K562 (cell line): ENCODE results near the gene NELFA. TPM values are rescaled to one million over a fixed set of nuclear protein-coding genes. Genes with fewer than 3 reads are reported as not detected.
A peak's percentile ranks its signal among the peaks of the same experiment; 100 is the strongest.

Experiments
- ATAC-seq: fragments of 200-7000 bp; cut with Tn5 transposase; 3 replicates; pipeline ENCODE4 v1.9.1; 2020; ENCODE audit warnings: moderate library complexity
- BruUV-seq: library from RNA; stranded (reverse); fragments of 400-500 nt; replicated peaks from 2 replicates; lab custom pipeline; 2021; lab: Mats Ljungman, UMichigan
- CTCF ChIA-PET: fragments of 300-600 bp; formaldehyde crosslinking; extraction: SDS; loops from one replicate; lab custom pipeline; 2021; ENCODE audit warnings: low intra/inter-chr PET ratio; lab: Yijun Ruan, JAX
- POLR2A ChIA-PET: fragments of 300-600, 350-650 bp; sonication (Branson Sonifier 250); formaldehyde crosslinking; extraction: SDS; loops from one replicate; lab custom pipeline; 2021; ENCODE audit warnings: antibody characterized with exemption, inconsistent platforms; lab: Yijun Ruan, JAX
- DNase-seq, 4 experiments: peaks; one replicate each; pipeline versions ENCODE4 v3.0.0 to v3.0.0-alpha.2; 2011 to 2018; ENCODE audit warnings: low spot score in 3 of 4, mixed read lengths in 3 of 4; ENCODE audit errors: extremely low read depth in 1 of 4
- FAIRE-seq: peaks from 2 replicates; lab custom pipeline; 2011; peaks lifted over from hg19 to GRCh38; lab: Jason Lieb, UNC
- H2AFZ ChIP-seq: 2 replicates; pipeline ENCODE4 v1.6.0; 2011; ENCODE audit warnings: low read depth, low read length, control low read depth, inconsistent platforms
- H3K27ac ChIP-seq: fragments of 200-600 bp; 3 replicates; pipeline ENCODE4 v1.8.0; 2011; ENCODE audit warnings: low read depth, mild to moderate bottlenecking, control low read depth, inconsistent platforms, low read length, moderate library complexity, mixed read lengths; ENCODE audit errors: extremely low read depth
- H3K27me3 ChIP-seq, 2 experiments: fragments of 300-600 bp in 1 of 2; 2 replicates in 1 of 2; 3 replicates in 1 of 2; pipeline versions ENCODE4 v1.6.0 to v1.8.0; 2011; ENCODE audit warnings: inconsistent platforms in 2 of 2, low read length in 2 of 2, mild to moderate bottlenecking in 1 of 2, mixed read lengths in 1 of 2, moderate library complexity in 1 of 2; ENCODE audit not compliant: control insufficient read depth in 2 of 2, insufficient read depth in 2 of 2
- H3K36me3 ChIP-seq: fragments of 300-600 bp; 3 replicates; pipeline ENCODE4 v1.8.0; 2011; ENCODE audit warnings: mild to moderate bottlenecking, low read length, inconsistent platforms; ENCODE audit not compliant: control insufficient read depth, insufficient read depth
- H3K4me1 ChIP-seq, 2 experiments: fragments of 200-600 bp in 1 of 2; replicated peaks in 1 of 2; 2 replicates in 1 of 2; 3 replicates in 1 of 2; pipeline versions ENCODE4 v1.5.1 to v1.8.0; 2011; ENCODE audit warnings: inconsistent platforms in 2 of 2, low read length in 2 of 2, mild to moderate bottlenecking in 1 of 2, mixed read lengths in 1 of 2, moderate library complexity in 1 of 2; ENCODE audit not compliant: control insufficient read depth in 2 of 2, insufficient read depth in 2 of 2
- H3K4me2 ChIP-seq: 2 replicates; pipeline ENCODE4 v1.6.1; 2011; ENCODE audit warnings: low read length, control low read depth, inconsistent platforms, mixed read lengths; ENCODE audit not compliant: insufficient read depth
- H3K4me3 ChIP-seq: fragments of 200-600 bp; sonication (generic), shearing (Covaris generic); 2 replicates; pipeline ENCODE4 v1.5.1; 2016; ENCODE audit warnings: control low read depth, inconsistent platforms
- H3K79me2 ChIP-seq: fragments of 200-600 bp; 3 replicates; pipeline ENCODE4 v1.8.0; 2011; ENCODE audit warnings: low read length, inconsistent platforms; ENCODE audit not compliant: control insufficient read depth, insufficient read depth
- H3K9ac ChIP-seq, 2 experiments: 2 replicates each; pipeline versions ENCODE4 v1.6.0 to v1.6.1; 2011; ENCODE audit warnings: low read depth in 2 of 2, low read length in 2 of 2, control low read depth in 1 of 2, inconsistent platforms in 1 of 2, mild to moderate bottlenecking in 1 of 2, mixed read lengths in 1 of 2; ENCODE audit not compliant: insufficient read depth in 1 of 2
- H3K9me1 ChIP-seq: one replicate; pipeline ENCODE4 v1.6.0; 2011; ENCODE audit warnings: inconsistent platforms, mild to moderate bottlenecking, low read length, moderate library complexity; ENCODE audit not compliant: control insufficient read depth, insufficient read depth
- H3K9me3 ChIP-seq: replicated peaks from 2 replicates; pipeline ENCODE4 v1.5.1; 2011; ENCODE audit warnings: low read depth, low read length, inconsistent platforms; ENCODE audit not compliant: control insufficient read depth, insufficient read depth
- H4K20me1 ChIP-seq: replicated peaks from 2 replicates; pipeline ENCODE4 v1.6.1; 2011; ENCODE audit warnings: low read length, inconsistent platforms, mixed read lengths; ENCODE audit not compliant: control insufficient read depth, insufficient read depth
- SNIP1 ChIP-seq: fragments of 450-650 bp; IDR thresholded peaks from 2 replicates; pipeline ENCODE4 v1.7.1; 2017; ENCODE audit warnings: low read depth, mild to moderate bottlenecking
- ZBTB33 ChIP-seq: sonication (generic); formaldehyde crosslinking; IDR thresholded peaks from 2 replicates; pipeline ENCODE4 v1.8.1; 2023; ENCODE audit warnings: mild to moderate bottlenecking, missing genetic modification reagents
- ZBTB7A ChIP-seq: IDR thresholded peaks from 2 replicates; pipeline ENCODE4 v1.6.1; 2011; ENCODE audit warnings: low read depth, mild to moderate bottlenecking, low read length, moderate library complexity, borderline replicate concordance; ENCODE audit not compliant: control insufficient read depth
- WGBS: fragments of 100-300 bp; shearing (Covaris generic); methylation state at CpG from one replicate; pipeline ENCODE4 v1.1.6; 2016; ENCODE audit warnings: low coverage, mixed read lengths; ENCODE audit not compliant: insufficient coverage; ENCODE audit errors: missing lambda C conversion rate; 5-methylcytosine and 5-hydroxymethylcytosine counted together
- in situ Hi-C: fragments of 300-500 bp; cut with MboI; formaldehyde crosslinking; loops from 4 replicates; pipeline ENCODE4 v1.15.0; 2018; ENCODE audit warnings: inconsistent platforms, mixed read lengths
- intact Hi-C: fragments of 100-400 bp; cut with micrococcal nuclease; formaldehyde crosslinking; loops from 2 replicates; pipeline ENCODE4 v1.14.2; 2022
- polyA plus RNA-seq, 8 experiments: library from polyadenylated mRNA; depleted of rRNA in 4 of 8; stranded (reverse) in 5 of 8; unstranded in 3 of 8; fragments of >200 nt; fragmentation: Nextera tagmentation in 2 of 8; fragmentation: Illumina TruSeq in 1 of 8; extraction: Ambion mirVana in 2 of 8; extraction: Trizol in 1 of 8; gene quantifications; 2 replicates each; pipeline versions ENCODE4 v1.2.1 to v1.2.3, GENCODE V29; 2011 to 2014; ENCODE audit warnings: inconsistent platforms in 1 of 8, missing spikeins in 1 of 8
- total RNA-seq, 7 experiments: library from RNA; depleted of rRNA in 6 of 7; stranded (reverse); fragments of >200 nt in 6 of 7; fragmentation: Illumina TruSeq in 2 of 7; extraction: Trizol in 2 of 7; gene quantifications; 2 replicates each; pipeline versions ENCODE4 v1.2.1 to v1.2.3, GENCODE V29; 2011 to 2021; ENCODE audit warnings: low replicate concordance in 1 of 7

NELFA gene
- total and polyA plus RNA-seq, 9 of the 15 experiments (the other 6 are each of a cell fraction or from before 2014, with no cell fraction given): 0.76 to 59.6 (median 14.8) TPM

GRCh38 chr4:2040391-2041238, 31.8 kb upstream of the NELFA start:
- H3K9me3 ChIP-seq: no peaks in the 10 kb centered on the region
- ChIA-PET POLR2A (interaction anchor here (0.6 kb wide), 1 partner anchor 320 kb away, joined by 3 read pairs; the partner anchor contains the start of genes TACC3 and TMEM129), CTCF (no interaction called here)
- in situ Hi-C loops: no loop called here
- TF ChIP-seq ZBTB7A (peak; percentile 25; the same call in 1 of the 2 replicates), SNIP1 (no peak), ZBTB33 (peak; percentile 65)
- TF ChIP-seq, all 486 proteins: peak for 2
- no TSS peak for BruUV-seq
- Histone ChIP-seq H3K27me3 (no peaks in the 10 kb centered on the region), H3K27ac (no peak overlapping the region), H3K4me1 (peaks cover 3 to 41% of the 10 kb centered on the region in 2 experiments; a peak in 2 of 5 replicates), H3K9ac (no peak overlapping the region), H3K9me1 (no peaks in the 10 kb centered on the region), H3K79me2 (no peaks in the 10 kb centered on the region), H3K4me3 (no peak overlapping the region), H2AFZ (no peak overlapping the region), H3K36me3 (no peaks in the 10 kb centered on the region), H3K4me2 (no peak overlapping the region), H4K20me1 (no peaks in the 10 kb centered on the region)
- ATAC-seq (no peak), DNase-seq (peak in 3 of 4 experiments; percentile 7 to 11 (median 10)), FAIRE-seq (no peak)
- intact Hi-C loops: loop anchor here (5.0 kb wide), 1 partner anchor 33 kb away; the partner anchor contains the start of gene NELFA
- WGBS: 95% methylated on average over 19 of the region's 91 CpGs
